GM18502 (cell line): ENCODE data around the gene RIPPLY2.
"Not testable (repeated sequence)": the region's sequence is repeated elsewhere in the genome, so short reads cannot be mapped to it uniquely, and the experiment has no call there.

Experiments
- ATAC-seq: cut with Tn5 transposase; IDR thresholded peaks from one replicate; pipeline ENCODE4 v1.9.1; 2021; ENCODE audit warnings: mild to moderate bottlenecking; ENCODE audit not compliant: unreplicated experiment, poor library complexity

The RIPPLY2 gene

DNA sequence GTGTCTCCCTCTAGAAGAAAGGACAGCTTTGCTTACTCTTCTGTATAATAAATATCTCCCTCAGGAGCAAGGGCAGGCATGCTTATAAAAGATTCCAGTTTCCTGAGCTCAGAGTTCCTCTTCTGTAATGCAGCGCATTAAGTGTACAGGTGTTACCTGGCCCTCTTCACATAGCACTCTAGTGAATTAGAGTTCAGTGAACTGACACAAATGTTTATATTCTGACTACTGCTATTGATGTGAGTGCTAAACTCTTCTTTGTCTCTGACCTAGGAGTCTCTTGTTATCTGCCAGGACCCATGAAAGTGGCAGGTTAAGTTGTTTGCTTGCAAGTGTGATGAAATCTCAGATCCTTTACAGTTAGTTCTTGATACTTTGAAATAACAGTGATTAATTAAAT is 39.9 kb downstream of the RIPPLY2 start:
- ATAC-seq: no peak

DNA sequence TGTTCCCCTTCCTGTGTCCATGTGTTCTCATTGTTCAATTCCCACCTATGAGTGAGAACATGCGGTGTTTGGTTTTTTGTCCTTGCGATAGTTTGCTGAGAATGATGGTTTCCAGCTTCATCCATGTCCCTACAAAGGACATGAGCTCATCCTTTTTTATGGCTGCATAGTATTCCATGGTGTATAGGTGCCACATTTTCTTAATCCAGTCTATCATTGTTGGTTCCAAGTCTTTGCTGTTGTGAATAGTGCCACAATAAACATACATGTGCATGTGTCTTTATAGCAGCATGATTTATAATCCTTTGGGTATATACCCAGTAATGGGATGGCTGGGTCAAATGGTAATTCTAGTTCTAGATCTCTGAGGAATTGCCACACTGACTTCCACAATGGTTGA is 43.9 kb downstream of the RIPPLY2 start:
- ATAC-seq: not testable (repeated sequence)

DNA sequence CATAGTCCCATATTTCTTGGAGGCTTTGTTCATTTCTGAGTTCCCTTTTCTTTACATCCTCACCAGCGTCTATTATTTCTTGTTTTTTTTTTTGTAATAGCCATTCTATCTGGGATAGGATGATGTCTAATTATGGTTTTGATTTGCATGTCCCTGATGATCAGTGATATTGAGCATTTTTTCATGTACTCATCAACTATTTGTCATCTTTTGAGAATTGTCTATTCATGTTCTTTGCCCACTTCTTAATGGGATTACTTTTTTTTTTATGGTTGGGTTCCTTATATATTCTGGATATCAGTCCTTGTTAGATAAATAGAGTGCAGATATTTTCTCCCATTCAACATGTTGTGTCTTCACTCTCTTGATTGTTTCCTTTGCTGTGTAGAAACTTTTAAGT is 48.5 kb downstream of the RIPPLY2 start:
- ATAC-seq: no peak

DNA sequence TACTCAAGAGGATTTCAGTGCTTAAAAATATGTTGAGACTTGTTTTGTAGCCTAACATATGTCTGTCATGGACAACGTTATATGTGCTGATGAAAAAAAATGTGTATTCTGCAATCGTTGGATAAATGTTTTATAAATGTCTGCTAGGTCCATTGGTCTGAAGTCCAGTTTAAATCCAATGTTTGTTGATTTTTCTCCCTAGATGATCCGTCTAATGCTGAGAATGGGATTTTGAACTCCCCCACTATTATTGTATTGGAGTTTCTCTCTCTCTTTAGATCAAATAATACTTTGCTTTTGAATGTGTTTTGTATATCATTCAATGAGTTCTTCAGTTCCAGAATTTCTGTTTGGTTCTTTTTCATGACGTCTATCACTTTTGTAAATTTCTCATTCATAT is 51.2 kb downstream of the RIPPLY2 start:
- no peak for ATAC-seq

DNA sequence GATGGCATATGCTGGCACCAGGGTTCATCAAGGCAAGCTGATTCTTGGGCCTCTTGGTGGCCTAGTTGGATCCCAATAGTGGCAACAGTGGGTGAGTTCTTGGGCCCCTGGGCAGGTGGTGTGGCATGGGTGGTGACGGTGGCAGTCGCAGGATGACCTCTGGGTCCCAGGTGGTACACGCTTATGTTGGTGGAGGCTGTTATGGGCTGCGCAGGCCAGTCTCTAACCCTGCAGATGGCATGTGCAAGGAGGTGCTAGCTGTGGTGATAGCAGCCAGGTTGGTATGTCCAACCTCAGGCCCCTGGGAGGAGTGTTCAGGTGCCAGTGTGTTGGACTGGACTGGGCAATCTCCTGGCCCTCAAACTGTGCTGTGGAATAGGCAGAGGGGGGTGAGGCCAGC is 52.5 kb downstream of the RIPPLY2 start:
- no peak for ATAC-seq
